PC-3 (cell line): ENCODE data around the gene STAT3. TPM values are rescaled to one million over a fixed set of nuclear protein-coding genes. Genes with fewer than 3 reads are reported as not detected.
A peak's percentile ranks its signal among the peaks of the same experiment; 100 is the strongest.

Experiments used
- ATAC-seq: fragments of 200-7000 bp; cut with Tn5 transposase; 2 replicates; pipeline ENCODE4 v1.9.1; 2020; ENCODE audit warnings: mild to moderate bottlenecking, moderate library complexity
- Bru-seq: library from RNA; stranded (reverse); fragments of 400-500 nt; gene quantifications from one replicate; lab custom pipeline; 2021; lab: Mats Ljungman, UMichigan
- BruChase-seq, 2 experiments: library from RNA; stranded (reverse); fragments of 400-500 nt; gene quantifications; one replicate each; lab custom pipeline; 2021; lab: Mats Ljungman, UMichigan
- BruUV-seq: library from RNA; stranded (reverse); fragments of 400-500 nt; replicated peaks from 2 replicates; lab custom pipeline; 2021; lab: Mats Ljungman, UMichigan
- CTCF ChIA-PET: fragments of 300-600 bp; sonication (Branson Sonifier 250); formaldehyde crosslinking; loops from one replicate; lab custom pipeline; 2022; ENCODE audit warnings: antibody characterized with exemption; lab: Charles Lee
- POLR2A ChIA-PET: fragments of 300-600 bp; sonication (Branson Sonifier 250); formaldehyde crosslinking; loops from one replicate; lab custom pipeline; 2022; ENCODE audit warnings: antibody characterized with exemption; ENCODE audit not compliant: unreplicated experiment; lab: Charles Lee
- DNase-seq: peaks from one replicate; pipeline ENCODE4 v3.0.0-alpha.2; 2015
- H2AFZ ChIP-seq: fragments of 300-600 bp; sonication (generic); 2 replicates; pipeline ENCODE4 v1.6.0; 2016; ENCODE audit warnings: antibody characterized with exemption, low read length
- H3F3A ChIP-seq: fragments of 300-600 bp; sonication (generic); one replicate; pipeline ENCODE4 v1.6.0; 2017; ENCODE audit warnings: antibody characterized with exemption, low read length, control low read depth, mild to moderate bottlenecking; ENCODE audit not compliant: unreplicated experiment
- H3K27ac ChIP-seq: fragments of 300-600 bp; sonication (generic); 2 replicates; pipeline ENCODE4 v1.5.1; 2016; ENCODE audit warnings: mild to moderate bottlenecking, low read length
- H3K27me3 ChIP-seq: fragments of 300-600 bp; sonication (generic); 2 replicates; pipeline ENCODE4 v1.6.1; 2016; ENCODE audit warnings: low read length, mixed read lengths
- H3K36me3 ChIP-seq: fragments of 300-600 bp; sonication (generic); 2 replicates; pipeline ENCODE4 v1.6.1; 2016; ENCODE audit warnings: low read depth, mixed run types, low read length, mixed read lengths
- H3K4me1 ChIP-seq: fragments of 300-600 bp; sonication (generic); 2 replicates; pipeline ENCODE4 v1.5.1; 2016; ENCODE audit warnings: low read length; ENCODE audit not compliant: insufficient read depth
- H3K4me2 ChIP-seq: fragments of 300-600 bp; sonication (generic); 2 replicates; pipeline ENCODE4 v1.6.0; 2016; ENCODE audit warnings: low read length
- H3K4me3 ChIP-seq: fragments of 300-600 bp; sonication (generic); 2 replicates; pipeline ENCODE4 v1.5.1; 2016; ENCODE audit warnings: mild to moderate bottlenecking, low read length, mixed read lengths
- H3K79me2 ChIP-seq: fragments of 300-600 bp; sonication (generic); 2 replicates; pipeline ENCODE4 v1.6.1; 2017; ENCODE audit warnings: low read length, mixed read lengths
- H3K9ac ChIP-seq: fragments of 300-600 bp; sonication (generic); 2 replicates; pipeline ENCODE4 v1.6.0; 2016; ENCODE audit warnings: mild to moderate bottlenecking, low read length
- H3K9me2 ChIP-seq: fragments of 300-600 bp; sonication (generic); replicated peaks from 2 replicates; pipeline ENCODE4 v1.6.1; 2016; ENCODE audit warnings: mixed run types, low read length, mixed read lengths
- H3K9me3 ChIP-seq: fragments of 300-600 bp; sonication (generic); 2 replicates; pipeline ENCODE4 v1.6.1; 2016; ENCODE audit warnings: low read length, mixed read lengths
- H4K20me1 ChIP-seq: fragments of 300-600 bp; sonication (generic); 2 replicates; pipeline ENCODE4 v1.6.1; 2016; ENCODE audit warnings: low read length, mixed read lengths
- EZH2 ChIP-seq: fragments of 300-600 bp; sonication (generic); IDR thresholded peaks from one replicate; pipeline ENCODE4 v1.6.1; 2017; ENCODE audit warnings: antibody characterized with exemption, mild to moderate bottlenecking, low read length; ENCODE audit not compliant: unreplicated experiment
- EZH2phosphoT487 ChIP-seq: fragments of 300-600 bp; sonication (generic); IDR thresholded peaks from 2 replicates; pipeline ENCODE4 v1.6.1; 2018; ENCODE audit warnings: mild to moderate bottlenecking, antibody characterized with exemption, low read length, borderline replicate concordance
- intact Hi-C: fragments of 100-400 bp; cut with micrococcal nuclease; formaldehyde crosslinking; loops from 2 replicates; pipeline ENCODE4 v1.9.0; 2023
- long read RNA-seq: library from polyadenylated mRNA; unstranded; transcript quantifications from one replicate; pipeline ENCODE4 v2.0.0, GENCODE V29; 2021; ENCODE audit not compliant: unreplicated experiment
- total RNA-seq: library from RNA; depleted of rRNA; stranded (reverse); fragments of >200 nt; gene quantifications from 2 replicates; pipeline ENCODE4 v1.2.3, GENCODE V29; 2014; rRNA removed
- TF ChIP-seq, protein P1 (sequence below): fragments of 300-600 bp; sonication (generic); conservative IDR thresholded peaks from 2 replicates; pipeline ENCODE4 v1.5.1; 2017; ENCODE audit warnings: antibody characterized with exemption, low read depth, mild to moderate bottlenecking, low read length

STAT3 gene
- total RNA-seq (not detected in 2 replicates), Bru-seq, nascent RNA (percentile 13 among the genes with signal in this experiment), BruChase-seq, experiment 1, labeled RNA remaining after a 6-hour chase (percentile 11 among the genes with signal in this experiment), BruChase-seq, experiment 2, labeled RNA remaining after a 2-hour chase (percentile 12 among the genes with signal in this experiment)
- long read RNA-seq, result 0 reads

DNA sequence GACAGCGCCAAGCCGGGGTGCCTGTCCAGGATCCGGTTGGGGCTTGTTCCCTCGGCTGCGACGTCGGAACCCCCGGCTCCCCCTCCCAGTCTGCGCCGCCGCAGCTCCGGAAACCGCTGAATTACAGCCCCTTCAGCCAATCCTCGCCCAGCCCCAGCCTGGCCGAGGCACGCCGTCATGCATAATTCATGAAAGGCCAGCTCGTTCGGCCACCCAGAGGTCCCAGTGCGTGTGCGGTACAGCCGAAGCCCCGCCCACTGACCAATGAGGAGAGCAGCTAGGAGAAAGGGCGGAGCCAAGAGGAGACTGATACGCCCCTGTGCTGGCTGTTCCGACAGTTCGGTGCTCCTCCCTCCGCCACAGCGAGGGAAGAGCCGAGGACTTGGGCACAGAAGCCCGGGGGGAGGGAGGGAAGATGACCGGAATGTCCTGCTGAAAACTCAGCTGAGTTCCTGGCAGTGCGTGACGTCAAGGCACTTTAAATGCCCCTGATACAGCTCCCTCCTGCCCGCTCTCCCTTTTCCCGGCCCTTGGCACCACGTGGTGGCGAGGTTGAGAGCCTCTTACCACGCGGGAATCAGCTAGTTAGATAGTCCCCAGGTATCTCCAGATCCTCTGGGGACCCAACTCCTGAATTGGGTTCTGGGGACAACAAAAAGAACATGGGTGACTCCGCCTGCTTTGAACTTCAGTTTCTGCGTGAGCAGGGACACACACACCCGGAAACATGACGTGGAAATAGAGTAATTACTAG, at the start of gene STAT3:
TSS of gene STAT3 (minus strand) at position 62 of the 754 bp plus-strand sequence. CDS start 39,926 bp downstream, outside the sequence.
- TF ChIP-seq, protein P1, sequence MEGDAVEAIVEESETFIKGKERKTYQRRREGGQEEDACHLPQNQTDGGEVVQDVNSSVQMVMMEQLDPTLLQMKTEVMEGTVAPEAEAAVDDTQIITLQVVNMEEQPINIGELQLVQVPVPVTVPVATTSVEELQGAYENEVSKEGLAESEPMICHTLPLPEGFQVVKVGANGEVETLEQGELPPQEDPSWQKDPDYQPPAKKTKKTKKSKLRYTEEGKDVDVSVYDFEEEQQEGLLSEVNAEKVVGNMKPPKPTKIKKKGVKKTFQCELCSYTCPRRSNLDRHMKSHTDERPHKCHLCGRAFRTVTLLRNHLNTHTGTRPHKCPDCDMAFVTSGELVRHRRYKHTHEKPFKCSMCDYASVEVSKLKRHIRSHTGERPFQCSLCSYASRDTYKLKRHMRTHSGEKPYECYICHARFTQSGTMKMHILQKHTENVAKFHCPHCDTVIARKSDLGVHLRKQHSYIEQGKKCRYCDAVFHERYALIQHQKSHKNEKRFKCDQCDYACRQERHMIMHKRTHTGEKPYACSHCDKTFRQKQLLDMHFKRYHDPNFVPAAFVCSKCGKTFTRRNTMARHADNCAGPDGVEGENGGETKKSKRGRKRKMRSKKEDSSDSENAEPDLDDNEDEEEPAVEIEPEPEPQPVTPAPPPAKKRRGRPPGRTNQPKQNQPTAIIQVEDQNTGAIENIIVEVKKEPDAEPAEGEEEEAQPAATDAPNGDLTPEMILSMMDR, result no peak
- TF ChIP-seq EZH2phosphoT487 (no peak), EZH2 (no peak)
- no peak for ATAC-seq
- Histone ChIP-seq H3K9ac (no peak within 1 kb of the TSS), H3F3A (no peaks in the 10 kb centered on the region), H3K36me3 (no peaks in the 10 kb centered on the region), H3K4me1 (no peaks in the 10 kb centered on the region), H3K4me2 (no peak within 1 kb of the TSS), H4K20me1 (no peaks in the 10 kb centered on the region), H3K79me2 (no peaks in the 10 kb centered on the region), H2AFZ (no peak within 1 kb of the TSS), H3K9me3 (no peaks in the 10 kb centered on the region), H3K4me3 (no peak within 1 kb of the TSS), H3K27me3 (no peaks in the 10 kb centered on the region), H3K27ac (no peak within 1 kb of the TSS), H3K9me2 (no peaks in the 10 kb centered on the region)
- DNase-seq, result no peak
- intact Hi-C loops, result no loop called here
- CTCF ChIA-PET, result no interaction called here
- POLR2A ChIA-PET, result no interaction called here
- no TSS peak for BruUV-seq

- H3K27ac ChIP-seq, result no peak overlapping the region
- ChIA-PET POLR2A (no interaction called here), CTCF (no interaction called here)
- no TSS peak for BruUV-seq
- H3K4me1 ChIP-seq, result no peaks in the 10 kb centered on the region
- intact Hi-C loops, result no loop called here
- H3K9me3 ChIP-seq, result no peaks in the 10 kb centered on the region
- no peak overlapping the region for H3K9ac ChIP-seq
- TF ChIP-seq, protein P1, result no peak
- TF ChIP-seq EZH2, result no peak
- no peak for TF ChIP-seq EZH2phosphoT487
- no peak overlapping the region for H2AFZ ChIP-seq
- H3K4me3 ChIP-seq, result no peak overlapping the region
- H3K79me2 ChIP-seq, result no peaks in the 10 kb centered on the region
- no peak overlapping the region for H3K4me2 ChIP-seq
- no peaks in the 10 kb centered on the region for H3K27me3 ChIP-seq
- DNase-seq (no peak), ATAC-seq (no peak)
- no peaks in the 10 kb centered on the region for H3K9me2 ChIP-seq
- H3K36me3 ChIP-seq, result no peaks in the 10 kb centered on the region
- no peaks in the 10 kb centered on the region for H4K20me1 ChIP-seq
- no peaks in the 10 kb centered on the region for H3F3A ChIP-seq
Observed at GRCh38 chr17:42436391-42436790, 48.1 kb upstream of the STAT3 start.

- BruUV-seq, result no TSS peak
- no peaks in the 10 kb centered on the region for H3K9me3 ChIP-seq
Observed at GRCh38 chr17:42431758-42432161, 43.5 kb upstream of the STAT3 start.

More at GRCh38 chr17:42431758-42432161, 43.5 kb upstream of the STAT3 start:
- no peaks in the 10 kb centered on the region for H3K4me1 ChIP-seq
- CTCF ChIA-PET, result no interaction called here
- H3K27me3 ChIP-seq, result no peaks in the 10 kb centered on the region
- H2AFZ ChIP-seq, result no peak overlapping the region
- TF ChIP-seq EZH2phosphoT487 (no peak), EZH2 (no peak)
- POLR2A ChIA-PET, result no interaction called here
- ATAC-seq, result no peak
- intact Hi-C loops, result no loop called here
- DNase-seq, result no peak
- no peak overlapping the region for H3K27ac ChIP-seq
- H3K4me3 ChIP-seq, result no peak overlapping the region
- H3K9ac ChIP-seq, result no peak overlapping the region
- no peak overlapping the region for H3K4me2 ChIP-seq
- H3F3A ChIP-seq, result no peaks in the 10 kb centered on the region
- no peaks in the 10 kb centered on the region for H4K20me1 ChIP-seq
- H3K9me2 ChIP-seq, result no peaks in the 10 kb centered on the region
- no peaks in the 10 kb centered on the region for H3K79me2 ChIP-seq
- H3K36me3 ChIP-seq, result no peaks in the 10 kb centered on the region
